ENCODE results near the gene SYT1. TPM values are rescaled to one million over a fixed set of nuclear protein-coding genes. Genes with fewer than 3 reads are reported as not detected.

Gene SYT1
- total RNA-seq, 1 donor from 2014 or later = 19.5 TPM

GRCh38 chr12:79046021-79046420 is 181.4 kb downstream of the SYT1 start:
- Mint-ChIP-seq H3K27me3 (ENCODE audit: low read depth) (no peaks in the 10 kb centered on the region), H3K36me3 (ENCODE audit: low read depth) (peaks cover 3% of the 10 kb centered on the region), H3K4me1 (peaks cover 8% of the 10 kb centered on the region), H3K9me3 (no peaks in the 10 kb centered on the region), H3K4me3 (peak overlapping the region; percentile 93), H3K27ac (ENCODE audit: unreplicated experiment) (no peak overlapping the region)
- TF ChIP-seq CTCF (conservative IDR thresholded peaks at IDR 0.05) = no peak
- DNase-seq (ENCODE audit: low read depth, low spot score) = no peak

- Mint-ChIP-seq H3K27ac (ENCODE audit: unreplicated experiment) (no peak overlapping the region), H3K36me3 (ENCODE audit: low read depth) (peaks cover 5% of the 10 kb centered on the region)
- TF ChIP-seq CTCF (conservative IDR thresholded peaks at IDR 0.05) = no peak
Observed at GRCh38 chr12:79048962-79049361, 184.4 kb downstream of the SYT1 start.

GRCh38 chr12:79053394-79053793 is 188.8 kb downstream of the SYT1 start:
- H3K4me3 Mint-ChIP-seq = no peak overlapping the region
- no peak for DNase-seq (ENCODE audit: low read depth, low spot score)

More at GRCh38 chr12:79048962-79049361, 184.4 kb downstream of the SYT1 start:
- no peak for DNase-seq (ENCODE audit: low read depth, low spot score)
- H3K27me3 Mint-ChIP-seq (ENCODE audit: low read depth) = no peaks in the 10 kb centered on the region
- H3K4me1 Mint-ChIP-seq = peaks cover 8% of the 10 kb centered on the region
- no peaks in the 10 kb centered on the region for H3K9me3 Mint-ChIP-seq
- no peak overlapping the region for H3K4me3 Mint-ChIP-seq

GRCh38 chr12:79055926-79056674 is 191.5 kb downstream of the SYT1 start:
- Mint-ChIP-seq H3K36me3 (ENCODE audit: low read depth) (peaks cover 2% of the 10 kb centered on the region), H3K27ac (ENCODE audit: unreplicated experiment) (no peak overlapping the region)
- TF ChIP-seq CTCF (conservative IDR thresholded peaks at IDR 0.05) = no peak

More at GRCh38 chr12:79053394-79053793, 188.8 kb downstream of the SYT1 start:
- Mint-ChIP-seq H3K27ac (ENCODE audit: unreplicated experiment) (no peak overlapping the region), H3K4me1 (no peaks in the 10 kb centered on the region), H3K27me3 (ENCODE audit: low read depth) (no peaks in the 10 kb centered on the region), H3K9me3 (no peaks in the 10 kb centered on the region), H3K36me3 (ENCODE audit: low read depth) (peaks cover 2% of the 10 kb centered on the region)
- no peak for TF ChIP-seq CTCF (conservative IDR thresholded peaks at IDR 0.05)

GRCh38 chr12:79056775-79057174 is 192.2 kb downstream of the SYT1 start:
- no peak for DNase-seq (ENCODE audit: low read depth, low spot score)
- TF ChIP-seq CTCF (conservative IDR thresholded peaks at IDR 0.05) = no peak
- Mint-ChIP-seq H3K36me3 (ENCODE audit: low read depth) (peaks cover 2% of the 10 kb centered on the region), H3K27me3 (ENCODE audit: low read depth) (no peaks in the 10 kb centered on the region), H3K9me3 (no peaks in the 10 kb centered on the region), H3K27ac (ENCODE audit: unreplicated experiment) (no peak overlapping the region), H3K4me3 (no peak overlapping the region), H3K4me1 (peaks cover 4% of the 10 kb centered on the region)

More at GRCh38 chr12:79055926-79056674, 191.5 kb downstream of the SYT1 start:
- no peaks in the 10 kb centered on the region for H3K9me3 Mint-ChIP-seq
- no peak overlapping the region for H3K4me3 Mint-ChIP-seq
- H3K27me3 Mint-ChIP-seq (ENCODE audit: low read depth) = no peaks in the 10 kb centered on the region
- no peak for DNase-seq (ENCODE audit: low read depth, low spot score)
- H3K4me1 Mint-ChIP-seq = no peaks in the 10 kb centered on the region

Measured in neural crest cell (in vitro differentiated cells).